Panc1 (cell line): Measurements from ENCODE around the gene RNF19B.

Experiments used
- POLR2AphosphoS5 ChIP-seq: IDR thresholded peaks from 2 replicates; pipeline ENCODE4 v1.6.1; 2012; ENCODE audit warnings: mild to moderate bottlenecking, low read depth, low read length, moderate library complexity
- TF ChIP-seq, protein P1 (sequence below): fragments of 450-650 bp; IDR thresholded peaks from 2 replicates; pipeline ENCODE4 v1.5.1; 2017; ENCODE audit warnings: mild to moderate bottlenecking

DNA sequence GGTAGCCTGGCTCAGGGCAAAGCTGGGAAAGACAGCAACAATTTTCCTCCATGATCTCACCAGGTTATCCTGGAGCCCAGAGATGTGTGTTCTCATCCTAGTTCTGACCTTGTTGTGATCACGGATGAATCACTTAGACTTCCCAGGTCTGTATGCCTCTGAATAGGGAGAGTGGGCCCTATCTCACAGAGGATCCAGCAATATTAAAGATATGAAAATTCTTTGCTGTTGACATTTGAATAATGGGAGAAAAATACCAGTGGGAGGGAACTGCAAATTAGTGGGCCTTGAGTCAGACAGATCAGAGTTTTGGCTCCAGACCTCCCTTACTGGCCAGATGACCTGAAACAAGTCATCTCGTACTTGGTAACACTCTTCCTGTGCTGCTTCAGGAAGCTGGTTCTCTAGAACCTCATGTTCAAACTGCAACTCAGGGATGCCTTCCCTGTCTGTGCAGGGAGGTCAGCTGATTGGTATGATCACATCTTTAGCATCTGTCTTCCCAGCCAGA is 32.8 kb upstream of the RNF19B start:
- TF ChIP-seq, protein P1, sequence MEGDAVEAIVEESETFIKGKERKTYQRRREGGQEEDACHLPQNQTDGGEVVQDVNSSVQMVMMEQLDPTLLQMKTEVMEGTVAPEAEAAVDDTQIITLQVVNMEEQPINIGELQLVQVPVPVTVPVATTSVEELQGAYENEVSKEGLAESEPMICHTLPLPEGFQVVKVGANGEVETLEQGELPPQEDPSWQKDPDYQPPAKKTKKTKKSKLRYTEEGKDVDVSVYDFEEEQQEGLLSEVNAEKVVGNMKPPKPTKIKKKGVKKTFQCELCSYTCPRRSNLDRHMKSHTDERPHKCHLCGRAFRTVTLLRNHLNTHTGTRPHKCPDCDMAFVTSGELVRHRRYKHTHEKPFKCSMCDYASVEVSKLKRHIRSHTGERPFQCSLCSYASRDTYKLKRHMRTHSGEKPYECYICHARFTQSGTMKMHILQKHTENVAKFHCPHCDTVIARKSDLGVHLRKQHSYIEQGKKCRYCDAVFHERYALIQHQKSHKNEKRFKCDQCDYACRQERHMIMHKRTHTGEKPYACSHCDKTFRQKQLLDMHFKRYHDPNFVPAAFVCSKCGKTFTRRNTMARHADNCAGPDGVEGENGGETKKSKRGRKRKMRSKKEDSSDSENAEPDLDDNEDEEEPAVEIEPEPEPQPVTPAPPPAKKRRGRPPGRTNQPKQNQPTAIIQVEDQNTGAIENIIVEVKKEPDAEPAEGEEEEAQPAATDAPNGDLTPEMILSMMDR = no peak
- TF ChIP-seq POLR2AphosphoS5 = no peak
